G401 (cell line): Measurements from ENCODE around the gene PEX14. TPM values are rescaled to one million over a fixed set of nuclear protein-coding genes. Genes with fewer than 3 reads are reported as not detected.

Experiments
- total RNA-seq: library from RNA; depleted of rRNA; stranded (reverse); fragments of >200 nt; shearing (Covaris generic); gene quantifications from 2 replicates; pipeline ENCODE4 v1.2.3, GENCODE V29; 2014; rRNA removed

Gene PEX14
- total RNA-seq, 1 experiment from 2014 or later: 34.7 TPM

Other genes with a start within 250 kb of the PEX14 start
- 266 and 357 TPM in 2 replicates for gene PGD, start 75.9 kb upstream of the PEX14 start, total RNA-seq
- gene CENPS, start 44.5 kb upstream of the PEX14 start, total RNA-seq: 11.0 and 14.3 TPM in 2 replicates
- not detected in 2 replicates for gene CORT, start 24.9 kb upstream of the PEX14 start, total RNA-seq
- gene DFFA, start 2.4 kb upstream of the PEX14 start, total RNA-seq: 81.5 and 102 TPM in 2 replicates